HG03571 (cell line): ENCODE results near the gene PALB2.
A peak's percentile ranks its signal among the peaks of the same experiment; 100 is the strongest.

ENCODE experiments used
- ATAC-seq: cut with Tn5 transposase; IDR thresholded peaks from one replicate; pipeline ENCODE4 v1.9.1; 2021; ENCODE audit not compliant: unreplicated experiment

Gene PALB2

DNA sequence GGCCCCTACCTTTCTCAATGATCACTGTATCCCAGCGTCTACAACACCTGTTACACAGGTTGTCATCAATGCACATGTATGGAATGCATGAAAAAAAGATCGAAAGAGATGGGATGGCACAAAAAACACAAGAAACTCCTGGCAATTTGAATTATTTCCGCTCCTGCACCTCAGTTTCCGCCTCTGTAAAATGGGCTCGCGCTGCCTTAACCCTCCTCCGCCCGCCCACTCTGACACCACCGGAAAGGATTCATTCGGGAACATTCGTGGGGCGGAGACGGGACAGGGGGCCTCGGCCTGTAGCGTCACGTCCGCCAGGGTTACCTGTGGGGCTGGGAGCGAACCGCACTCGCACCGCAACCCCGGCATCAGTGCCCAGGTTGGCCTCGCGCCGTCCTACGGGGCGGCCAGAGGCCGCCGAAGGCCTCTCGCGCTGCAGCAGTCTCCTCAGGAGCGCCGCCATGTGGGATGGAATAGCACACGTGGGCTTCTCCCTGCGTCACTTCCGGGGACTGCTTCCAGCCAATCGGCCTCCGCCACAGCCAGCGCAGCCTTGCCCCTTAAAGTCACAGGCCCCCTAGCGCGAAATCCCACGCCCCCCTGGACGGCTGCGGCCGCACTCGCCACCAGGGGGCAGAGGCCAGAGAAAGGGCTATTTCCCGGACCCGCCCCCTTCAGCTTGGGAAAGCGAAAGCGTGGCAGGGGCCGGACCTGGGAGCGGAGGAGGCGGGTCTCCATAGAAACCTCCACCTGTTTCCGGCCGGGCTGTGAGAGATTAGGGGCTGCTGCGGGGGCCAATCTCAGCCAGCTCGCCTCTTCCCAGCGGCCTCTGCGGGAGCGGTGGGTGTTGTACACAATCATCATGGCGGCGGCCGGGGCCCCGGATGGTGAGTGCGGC lies 84.0 kb downstream of the PALB2 start, which contains the start of the genes EARS2 and UBFD1:
EARS2 (minus strand) TSS at position 470 of the 898 bp plus-strand sequence; CDS start at position 463, 7 bp downstream.
UBFD1 (plus strand) TSS at position 847 of the 898 bp plus-strand sequence; CDS start at position 863, 16 bp downstream.
- ATAC-seq, result peak; percentile 86

DNA sequence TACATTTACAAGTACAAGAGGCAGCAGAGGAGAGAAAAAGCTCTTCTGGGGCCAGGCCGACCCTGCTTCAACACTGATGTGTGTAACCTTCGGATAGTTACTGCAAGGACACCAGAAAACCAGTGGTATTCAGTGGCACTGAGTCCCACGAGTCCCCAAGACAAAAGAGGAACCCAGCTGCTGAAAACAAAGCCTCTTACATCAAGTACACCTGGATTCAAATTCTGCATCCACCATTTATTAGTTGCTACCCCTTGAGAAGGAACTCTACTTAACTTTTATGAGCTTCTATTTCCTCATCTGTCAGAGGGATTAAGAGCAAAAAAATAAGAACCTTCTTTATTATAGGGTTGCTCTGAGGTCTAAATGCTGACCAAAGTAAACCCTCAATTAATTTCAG lies 86.6 kb downstream of the PALB2 start:
- ATAC-seq, result no peak
